HCT116 (cell line): ENCODE data around the gene IFITM2. TPM values are rescaled to one million over a fixed set of nuclear protein-coding genes. Genes with fewer than 3 reads are reported as not detected.

ENCODE experiments used
- ATAC-seq: fragments of 200-7000 bp; cut with Tn5 transposase; 2 replicates; pipeline ENCODE4 v1.9.1; 2020; ENCODE audit warnings: mild to moderate bottlenecking, moderate library complexity
- BruUV-seq: library from RNA; stranded (reverse); fragments of 400-500 nt; replicated peaks from 2 replicates; lab custom pipeline; 2021; lab: Mats Ljungman, UMichigan
- CTCF ChIA-PET: fragments of 300-600 bp; sonication (Branson Sonifier 250); formaldehyde crosslinking; loops from one replicate; lab custom pipeline; 2021; ENCODE audit warnings: antibody characterized with exemption; lab: Charles Lee
- POLR2A ChIA-PET: fragments of 300-600, 350-600 bp; sonication (Branson Sonifier 250); formaldehyde crosslinking; loops from one replicate; lab custom pipeline; 2021; ENCODE audit warnings: antibody characterized with exemption; lab: Charles Lee
- RAD21 ChIA-PET, 2 experiments: fragments of 300-600 bp; sonication (Branson Sonifier 250); formaldehyde crosslinking; loops; one replicate each; lab custom pipeline; 2023; ENCODE audit warnings: low total read pairs in 2 of 2; ENCODE audit not compliant: uncharacterized antibody in 2 of 2, unreplicated experiment in 2 of 2, low non-redundant PET in 1 of 2; lab: Charles Lee
- DNase-seq: peaks from one replicate; pipeline ENCODE4 v3.0.0-alpha.2; 2010; ENCODE audit warnings: low read depth, low spot score
- H2AFZ ChIP-seq: fragments of 200-600 bp; shearing (Covaris generic), sonication (generic); 2 replicates; pipeline ENCODE4 v1.6.1; 2017; ENCODE audit warnings: low read depth, mixed run types, mixed read lengths, antibody characterized with exemption, low read length; ENCODE audit not compliant: poor library complexity, severe bottlenecking
- H3K27ac ChIP-seq: 2 replicates; pipeline ENCODE4 v1.5.1; 2012; ENCODE audit warnings: low read depth, low read length
- H3K27me3 ChIP-seq: fragments of 200-600 bp; sonication (generic); 2 replicates; pipeline ENCODE4 v1.6.1; 2016; ENCODE audit warnings: mixed run types, low read length, mixed read lengths; ENCODE audit not compliant: insufficient read depth
- H3K36me3 ChIP-seq, 2 experiments: fragments of 200-500 bp in 1 of 2; fragments of 200-600 bp in 1 of 2; sonication (Bioruptor generic) in 1 of 2; sonication (generic) in 1 of 2; 2 replicates each; pipeline versions ENCODE4 v1.5.1 to v1.6.1; 2014 to 2016; ENCODE audit warnings: low read length in 2 of 2, inconsistent platforms in 1 of 2, mixed read lengths in 1 of 2, mixed run types in 1 of 2; ENCODE audit not compliant: insufficient read depth in 2 of 2, control insufficient read depth in 1 of 2
- H3K4me1 ChIP-seq, 2 experiments: fragments of 200-600 bp in 1 of 2; sonication (generic) in 1 of 2; 2 replicates each; pipeline versions ENCODE4 v1.5.1 to v1.6.1; 2012 to 2017; ENCODE audit warnings: low read length in 2 of 2, inconsistent platforms in 1 of 2, mild to moderate bottlenecking in 1 of 2, mixed read lengths in 1 of 2, mixed run types in 1 of 2, moderate library complexity in 1 of 2; ENCODE audit not compliant: insufficient read depth in 2 of 2, control insufficient read depth in 1 of 2
- H3K4me2 ChIP-seq: fragments of 200-600 bp; sonication (generic); 2 replicates; pipeline ENCODE4 v1.6.1; 2017; ENCODE audit warnings: mixed run types, low read length, mixed read lengths
- H3K4me3 ChIP-seq, 2 experiments: fragments of 200-600 bp in 1 of 2; sonication (generic) in 1 of 2; replicated peaks in 1 of 2; 2 replicates each; pipeline ENCODE4 v1.5.1; 2011 to 2016; ENCODE audit warnings: low read length in 2 of 2, control low read depth in 1 of 2, low read depth in 1 of 2, mild to moderate bottlenecking in 1 of 2, mixed read lengths in 1 of 2, mixed run types in 1 of 2
- H3K79me2 ChIP-seq: fragments of 200-600 bp; sonication (generic); 2 replicates; pipeline ENCODE4 v1.6.1; 2017; ENCODE audit warnings: mild to moderate bottlenecking, mixed run types, low read length, moderate library complexity, mixed read lengths; ENCODE audit not compliant: insufficient read depth
- H3K9ac ChIP-seq: fragments of 200-600 bp; sonication (generic); 2 replicates; pipeline ENCODE4 v1.6.1; 2016; ENCODE audit warnings: low read length, mixed read lengths
- H3K9me2 ChIP-seq: fragments of 200-600 bp; sonication (generic), shearing (Covaris generic); 2 replicates; pipeline ENCODE4 v1.6.1; 2017; ENCODE audit warnings: mixed run types, mild to moderate bottlenecking, moderate library complexity; ENCODE audit not compliant: insufficient read depth
- H3K9me3 ChIP-seq, 2 experiments: fragments of 200-500 bp in 1 of 2; fragments of 200-600 bp in 1 of 2; sonication (Bioruptor generic) in 1 of 2; sonication (generic) in 1 of 2; 2 replicates each; pipeline ENCODE4 v1.6.1; 2014 to 2017; ENCODE audit warnings: low read length in 2 of 2, mixed read lengths in 2 of 2, inconsistent platforms in 1 of 2, low read depth in 1 of 2, mild to moderate bottlenecking in 1 of 2, mixed run types in 1 of 2, moderate library complexity in 1 of 2; ENCODE audit not compliant: control insufficient read depth in 1 of 2, insufficient read depth in 1 of 2
- H4K20me1 ChIP-seq: fragments of 200-600 bp; sonication (generic), shearing (Covaris generic); 2 replicates; pipeline ENCODE4 v1.6.1; 2017; ENCODE audit warnings: mixed run types, mild to moderate bottlenecking, moderate library complexity; ENCODE audit not compliant: insufficient read depth
- CBX3 ChIP-seq: IDR thresholded peaks from 2 replicates; pipeline ENCODE4 v1.6.1; 2012; ENCODE audit warnings: low read depth
- CTCF ChIP-seq, 3 experiments: fragments of 200-600 bp in 1 of 3; sonication (generic) in 1 of 3; IDR thresholded peaks in 2 of 3; conservative IDR thresholded peaks in 1 of 3; 2 replicates each; pipeline ENCODE4 v1.5.1; 2012 to 2017; ENCODE audit warnings: low read depth in 2 of 3, low read length in 2 of 3, antibody characterized with exemption in 1 of 3, borderline replicate concordance in 1 of 3, control low read depth in 1 of 3, mild to moderate bottlenecking in 1 of 3, mixed read lengths in 1 of 3, mixed run types in 1 of 3, moderate library complexity in 1 of 3; ENCODE audit not compliant: insufficient read depth in 1 of 3
- EZH2 ChIP-seq: fragments of 200-600 bp; sonication (generic); IDR thresholded peaks from 2 replicates; pipeline ENCODE4 v1.6.1; 2017; ENCODE audit warnings: antibody characterized with exemption, mixed run types
- FOSL1 ChIP-seq: IDR thresholded peaks from 2 replicates; pipeline ENCODE4 v1.6.1; 2012; ENCODE audit warnings: low read depth
- SRF ChIP-seq: IDR thresholded peaks from 2 replicates; pipeline ENCODE4 v1.6.1; 2012; ENCODE audit warnings: low read depth
- ZBTB33 ChIP-seq: IDR thresholded peaks from 2 replicates; pipeline ENCODE4 v1.6.1; 2011; ENCODE audit warnings: mild to moderate bottlenecking, low read length, moderate library complexity; ENCODE audit not compliant: insufficient replicate concordance; ENCODE audit errors: extremely low read depth
- ZNF274 ChIP-seq: fragments of 200-500 bp; sonication (Bioruptor generic); IDR thresholded peaks from 2 replicates; pipeline ENCODE4 v1.6.1; 2014; ENCODE audit warnings: mild to moderate bottlenecking, low read depth, low read length, inconsistent platforms
- intact Hi-C: fragments of 100-400 bp; cut with micrococcal nuclease; formaldehyde crosslinking; loops from 2 replicates; pipeline ENCODE4 v1.10.0; 2022
- total RNA-seq: library from RNA; stranded (reverse); gene quantifications from one replicate; pipeline ENCODE4 v1.2.1, GENCODE V29; 2021; ENCODE audit not compliant: unreplicated experiment

The IFITM2 gene
- total RNA-seq, 1 experiment from 2014 or later, result 106 TPM

DNA sequence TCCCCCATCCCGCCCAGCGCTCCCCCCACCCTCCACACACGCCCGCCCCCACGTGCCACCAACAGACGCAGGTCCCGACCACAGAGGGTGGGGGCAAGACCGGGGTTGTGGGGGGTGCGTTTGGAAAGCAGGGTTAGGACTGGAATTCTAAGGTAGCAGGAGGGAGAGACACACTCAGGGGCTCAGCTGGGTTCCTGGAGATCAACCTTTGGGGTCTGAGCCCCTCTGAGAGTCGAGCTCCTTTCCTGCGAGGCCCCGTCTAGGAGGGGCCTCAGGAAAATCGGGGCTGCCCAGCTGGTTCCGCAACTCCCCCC lies 18.3 kb upstream of the IFITM2 start (continued):
- no peak for TF ChIP-seq ZBTB33

DNA sequence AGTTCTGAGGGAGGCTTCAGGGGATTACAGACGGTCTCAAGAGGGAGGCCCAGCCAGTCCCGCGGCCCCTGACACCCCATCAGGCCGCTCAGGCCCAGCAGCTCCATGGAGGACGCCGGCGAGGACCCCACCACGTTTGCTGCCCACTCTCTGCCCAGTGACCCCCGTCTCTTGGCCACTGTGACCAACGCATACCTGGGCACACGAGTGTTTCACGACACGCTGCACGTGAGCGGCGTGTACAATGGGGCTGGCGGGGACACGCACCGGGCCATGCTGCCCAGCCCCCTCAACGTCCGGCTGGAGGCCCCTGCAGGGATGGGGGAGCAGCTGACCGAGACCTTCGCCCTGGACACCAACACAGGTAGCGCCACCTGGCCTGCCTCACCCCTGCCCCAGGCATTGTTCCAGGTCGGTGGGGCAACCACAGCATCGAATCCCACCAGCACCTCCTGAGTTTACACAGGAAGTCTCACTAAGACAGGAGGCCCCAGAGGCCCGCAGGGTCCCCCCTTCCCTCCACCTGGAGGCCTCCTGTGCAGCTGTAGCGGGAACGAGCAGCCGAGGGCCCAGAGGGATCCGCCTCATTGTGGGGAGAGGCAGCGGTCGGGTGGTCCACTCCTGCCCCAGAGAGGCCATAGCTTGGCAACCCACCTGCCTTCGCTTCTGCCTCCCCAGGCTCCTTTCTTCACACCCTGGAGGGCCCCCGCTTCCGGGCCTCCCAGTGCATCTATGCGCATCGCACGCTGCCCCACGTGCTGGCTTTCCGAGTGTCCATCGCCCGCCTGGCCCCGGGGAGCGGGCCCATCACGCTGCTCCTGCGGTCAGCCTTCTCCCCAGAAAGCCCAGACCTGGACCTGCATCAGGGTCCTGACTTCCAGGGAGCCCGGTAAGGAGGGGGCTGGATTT lies 17.6 kb upstream of the IFITM2 start:
- Histone ChIP-seq H3K4me1 (peaks cover 14 to 25% of the 10 kb centered on the region in 2 experiments), H3K9ac (peak overlapping the region; percentile 68), H3K27me3 (no peaks in the 10 kb centered on the region), H4K20me1 (no peaks in the 10 kb centered on the region), H2AFZ (no peak overlapping the region), H3K79me2 (peaks cover 7% of the 10 kb centered on the region; the same call in 1 of the 2 replicates), H3K4me2 (peak overlapping the region; percentile 90), H3K9me2 (no peaks in the 10 kb centered on the region), H3K27ac (peak overlapping the region; percentile 56; the same call in 1 of the 2 replicates), H3K9me3 (no peaks in the 10 kb centered on the region), H3K36me3 (peaks cover 0 to 5% of the 10 kb centered on the region in 2 experiments; a peak in 3 of 4 replicates), H3K4me3 (peak overlapping the region; percentile 59 to 63)
- DNase-seq, result no peak
- ChIA-PET CTCF (no interaction called here), RAD21 (no interaction called here), POLR2A (no interaction called here)
- intact Hi-C loops, result loop anchor here (5.0 kb wide), 1 partner anchor 53 kb away; the partner anchor contains the start of genes PSMD13 and SIRT3
- TF ChIP-seq ZNF274 (no peak), EZH2 (no peak), SRF (no peak), CBX3 (no peak), FOSL1 (no peak), CTCF (IDR thresholded peaks at IDR 0.05 in 2 of 3, conservative IDR thresholded peaks at IDR 0.05 in 1 of 3; ENCODE audit: borderline replicate concordance in 1 of 3, insufficient read depth in 1 of 3, low read depth in 2 of 3, low read length in 2 of 3) (no peak)
- no peak for ATAC-seq
- BruUV-seq, result TSS peak; percentile 61
